Natural killer cell (primary cell): Measurements from ENCODE around the gene VEZF1. TPM values are rescaled to one million over a fixed set of nuclear protein-coding genes. Genes with fewer than 3 reads are reported as not detected.
A peak's percentile ranks its signal among the peaks of the same experiment; 100 is the strongest.

ENCODE experiments used
- ATAC-seq, 3 donors: fragments of 150-1000 bp in 2 of 3; fragments of 200-7000 bp in 1 of 3; cut with Tn5 transposase; 1 replicate in 1 of 3; 2 replicates in 2 of 3; pipeline ENCODE4 v1.10.0; 2021; ENCODE audit warnings: mild to moderate bottlenecking in 2 of 3, moderate library complexity in 2 of 3
- DNase-seq, 2 donors: peaks; one replicate each; pipeline versions ENCODE4 v3.0.0 to v3.0.0-alpha.2; 2013 to 2021; ENCODE audit warnings: mixed read lengths in 1 of 2
- H3K27ac ChIP-seq: one replicate; pipeline ENCODE4 v1.5.1; 2013; ENCODE audit warnings: mild to moderate bottlenecking, low read length
- H3K27me3 ChIP-seq: one replicate; pipeline ENCODE4 v1.6.1; 2013; ENCODE audit warnings: low read length; ENCODE audit not compliant: control insufficient read depth, insufficient read depth
- H3K36me3 ChIP-seq: one replicate; pipeline ENCODE4 v1.6.1; 2013; ENCODE audit warnings: low read length; ENCODE audit not compliant: control insufficient read depth, insufficient read depth
- H3K4me1 ChIP-seq: one replicate; pipeline ENCODE4 v1.6.1; 2013; ENCODE audit warnings: low read length; ENCODE audit not compliant: control insufficient read depth, insufficient read depth
- H3K4me3 ChIP-seq: one replicate; pipeline ENCODE4 v1.5.1; 2013; ENCODE audit warnings: low read length
- H3K9me3 ChIP-seq: one replicate; pipeline ENCODE4 v1.6.1; 2013; ENCODE audit warnings: low read length; ENCODE audit not compliant: control insufficient read depth, insufficient read depth
- H3K27ac Mint-ChIP-seq, 2 donors: one replicate each; pipeline ENCODE4 v1.8.0; 2022; ENCODE audit warnings: mild to moderate bottlenecking in 2 of 2, mixed read lengths in 2 of 2, moderate library complexity in 1 of 2
- H3K27me3 Mint-ChIP-seq, 2 donors: one replicate each; pipeline ENCODE4 v1.8.0; 2022; ENCODE audit warnings: low read depth in 2 of 2, mixed read lengths in 2 of 2
- H3K36me3 Mint-ChIP-seq: one replicate; pipeline ENCODE4 v1.8.0; 2022; ENCODE audit warnings: mixed read lengths
- H3K4me1 Mint-ChIP-seq, 2 donors: one replicate each; pipeline ENCODE4 v1.8.0; 2022; ENCODE audit warnings: mixed read lengths in 2 of 2
- H3K4me3 Mint-ChIP-seq: one replicate; pipeline ENCODE4 v1.8.0; 2022; ENCODE audit warnings: mild to moderate bottlenecking, moderate library complexity, mixed read lengths
- H3K9me3 Mint-ChIP-seq, 2 donors: one replicate each; pipeline ENCODE4 v1.8.0; 2022; ENCODE audit warnings: mixed read lengths in 2 of 2
- CTCF ChIP-seq: fragments of 200-600 bp; IDR thresholded peaks from one replicate; pipeline ENCODE4 v1.8.0; 2022; ENCODE audit warnings: antibody characterized with exemption
- WGBS: methylation state at CpG from one replicate; pipeline ENCODE4 v1.1.7; 2013; ENCODE audit warnings: missing lambda C conversion rate; ENCODE audit not compliant: insufficient coverage; 5-methylcytosine and 5-hydroxymethylcytosine counted together
- intact Hi-C: fragments of 100-400 bp; cut with micrococcal nuclease; formaldehyde crosslinking; loops from one replicate; pipeline ENCODE4 v1.14.2; 2022
- total RNA-seq, 4 donors: library from RNA; stranded (reverse); fragments of 120-200 nt in 1 of 4; gene quantifications; one replicate each; pipeline versions ENCODE4 v1.2.3 to v1.2.4, GENCODE V29; 2013 to 2022

The VEZF1 gene
- total RNA-seq, 3 donors from 2014 or later (not counting 1 experiment from before 2014, with no cell fraction given) = 49.8 to 64.6 (median 63.4) TPM

- ATAC-seq = no peak
- H3K36me3 ChIP-seq = peaks cover under 1% of the 10 kb centered on the region
- DNase-seq = no peak
- peaks cover 28 to 38% of the 10 kb centered on the region in 2 donors for H3K4me1 Mint-ChIP-seq
- no peak overlapping the region for H3K4me3 ChIP-seq
- intact Hi-C loops = no loop called here
- H3K36me3 Mint-ChIP-seq = no peaks in the 10 kb centered on the region
- H3K4me3 Mint-ChIP-seq = no peak overlapping the region
- no peak overlapping the region for H3K27ac Mint-ChIP-seq
- no peak overlapping the region for H3K27ac ChIP-seq
- no peaks in the 10 kb centered on the region for H3K9me3 ChIP-seq
- no peaks in the 10 kb centered on the region for H3K27me3 Mint-ChIP-seq
- H3K4me1 ChIP-seq = peaks cover 28% of the 10 kb centered on the region
- H3K9me3 Mint-ChIP-seq = no peaks in the 10 kb centered on the region
- no peaks in the 10 kb centered on the region for H3K27me3 ChIP-seq
- no peak for TF ChIP-seq CTCF
Observed at GRCh38 chr17:57991537-57991936, 3.5 kb upstream of the VEZF1 start.

GRCh38 chr17:57990037-57990436, 2.0 kb upstream of the VEZF1 start:
- no peaks in the 10 kb centered on the region for H3K36me3 ChIP-seq
- Mint-ChIP-seq H3K4me1 (peaks cover 36 to 47% of the 10 kb centered on the region in 2 donors), H3K27me3 (no peaks in the 10 kb centered on the region), H3K36me3 (no peaks in the 10 kb centered on the region), H3K4me3 (peak overlapping the region; percentile 92), H3K9me3 (no peaks in the 10 kb centered on the region), H3K27ac (peak overlapping the region in 1 of 2 donors; percentile 87)
- intact Hi-C loops = no loop called here
- H3K9me3 ChIP-seq = no peaks in the 10 kb centered on the region
- H3K27ac ChIP-seq = no peak overlapping the region
- peaks cover 27% of the 10 kb centered on the region for H3K4me1 ChIP-seq
- H3K4me3 ChIP-seq = no peak overlapping the region
- no peaks in the 10 kb centered on the region for H3K27me3 ChIP-seq
- ATAC-seq (no peak), DNase-seq (no peak)
- no peak for TF ChIP-seq CTCF
- 92% methylated on average over 2 of the region's 2 CpGs for WGBS

- Mint-ChIP-seq H3K27ac (peak overlapping the region; percentile 87 to 92), H3K9me3 (no peaks in the 10 kb centered on the region), H3K36me3 (no peaks in the 10 kb centered on the region), H3K4me1 (peaks cover 51 to 57% of the 10 kb centered on the region in 2 donors), H3K4me3 (peak overlapping the region; percentile 92), H3K27me3 (no peaks in the 10 kb centered on the region)
- Histone ChIP-seq H3K36me3 (no peaks in the 10 kb centered on the region), H3K27ac (peak overlapping the region; percentile 59), H3K4me1 (peaks cover 25% of the 10 kb centered on the region), H3K27me3 (no peaks in the 10 kb centered on the region), H3K4me3 (peak overlapping the region; percentile 91), H3K9me3 (no peaks in the 10 kb centered on the region)
- ATAC-seq (peak; percentile 57 to 80 (median 67)), DNase-seq (peak in 1 of 2 donors; percentile 80)
- no peak for TF ChIP-seq CTCF
- 2% methylated on average over 48 of the region's 54 CpGs for WGBS
- intact Hi-C loops = no loop called here
Observed at GRCh38 chr17:57988301-57989250, 522 bp upstream of the VEZF1 start.
